Activated B cell treated with CpG ODN at 0.5 μM for 24 hours (primary cell): ENCODE measurements around the gene CALCB. TPM values are rescaled to one million over a fixed set of nuclear protein-coding genes. Genes with fewer than 3 reads are reported as not detected.

Source experiments
- ATAC-seq: fragments of 200-7000 bp; cut with Tn5 transposase; one replicate; pipeline ENCODE4 v1.10.0; 2021; ENCODE audit warnings: low read depth, mild to moderate bottlenecking, moderate library complexity
- CTCF ChIA-PET: fragments of 350-600 bp; sonication (Branson Sonifier 250); formaldehyde crosslinking; loops from one replicate; lab custom pipeline; 2021; ENCODE audit warnings: antibody characterized with exemption; lab: Charles Lee
- POLR2A ChIA-PET: fragments of 350-600 bp; sonication (Branson Sonifier 250); formaldehyde crosslinking; loops from one replicate; lab custom pipeline; 2021; ENCODE audit warnings: antibody characterized with exemption; lab: Charles Lee
- DNase-seq: peaks from one replicate; pipeline ENCODE4 v3.0.0; 2022
- H3K27ac Mint-ChIP-seq: one replicate; pipeline ENCODE4 v1.8.0; 2020; ENCODE audit warnings: mixed read lengths
- H3K27me3 Mint-ChIP-seq: one replicate; pipeline ENCODE4 v1.8.0; 2021; ENCODE audit warnings: mixed read lengths
- H3K36me3 Mint-ChIP-seq: one replicate; pipeline ENCODE4 v1.8.0; 2021; ENCODE audit warnings: low read depth, mixed read lengths
- H3K4me1 Mint-ChIP-seq: one replicate; pipeline ENCODE4 v1.8.0; 2021; ENCODE audit warnings: mixed read lengths
- H3K4me3 Mint-ChIP-seq: one replicate; pipeline ENCODE4 v1.8.0; 2020; ENCODE audit warnings: mild to moderate bottlenecking, mixed read lengths
- H3K9me3 Mint-ChIP-seq: one replicate; pipeline ENCODE4 v1.8.0; 2020; ENCODE audit warnings: mixed read lengths
- intact Hi-C: fragments of 100-400 bp; cut with micrococcal nuclease; formaldehyde crosslinking; loops from one replicate; pipeline ENCODE4 v1.15.1; 2024
- total RNA-seq: library from RNA; stranded (reverse); gene quantifications from 2 replicates; pipeline ENCODE4 v1.2.3, GENCODE V29; 2022
- TF ChIP-seq, protein P1 (sequence below): fragments of 200-600 bp; IDR thresholded peaks from one replicate; pipeline ENCODE4 v1.8.0; 2022; ENCODE audit warnings: antibody characterized with exemption, mild to moderate bottlenecking

The CALCB gene
- total RNA-seq, 1 donor from 2014 or later: 0.35 TPM

GRCh38 chr11:15108592-15109130, 35.3 kb downstream of the CALCB start:
- peaks cover 6% of the 10 kb centered on the region for H3K9me3 Mint-ChIP-seq
- CTCF ChIA-PET: interaction anchor here (1.6 to 1.7 kb wide), 2 partner anchors 9 to 99 kb away, joined by 4 to 5 read pairs; no protein-coding TSS in a partner anchor
- TF ChIP-seq, protein P1, sequence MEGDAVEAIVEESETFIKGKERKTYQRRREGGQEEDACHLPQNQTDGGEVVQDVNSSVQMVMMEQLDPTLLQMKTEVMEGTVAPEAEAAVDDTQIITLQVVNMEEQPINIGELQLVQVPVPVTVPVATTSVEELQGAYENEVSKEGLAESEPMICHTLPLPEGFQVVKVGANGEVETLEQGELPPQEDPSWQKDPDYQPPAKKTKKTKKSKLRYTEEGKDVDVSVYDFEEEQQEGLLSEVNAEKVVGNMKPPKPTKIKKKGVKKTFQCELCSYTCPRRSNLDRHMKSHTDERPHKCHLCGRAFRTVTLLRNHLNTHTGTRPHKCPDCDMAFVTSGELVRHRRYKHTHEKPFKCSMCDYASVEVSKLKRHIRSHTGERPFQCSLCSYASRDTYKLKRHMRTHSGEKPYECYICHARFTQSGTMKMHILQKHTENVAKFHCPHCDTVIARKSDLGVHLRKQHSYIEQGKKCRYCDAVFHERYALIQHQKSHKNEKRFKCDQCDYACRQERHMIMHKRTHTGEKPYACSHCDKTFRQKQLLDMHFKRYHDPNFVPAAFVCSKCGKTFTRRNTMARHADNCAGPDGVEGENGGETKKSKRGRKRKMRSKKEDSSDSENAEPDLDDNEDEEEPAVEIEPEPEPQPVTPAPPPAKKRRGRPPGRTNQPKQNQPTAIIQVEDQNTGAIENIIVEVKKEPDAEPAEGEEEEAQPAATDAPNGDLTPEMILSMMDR: no peak

DNA sequence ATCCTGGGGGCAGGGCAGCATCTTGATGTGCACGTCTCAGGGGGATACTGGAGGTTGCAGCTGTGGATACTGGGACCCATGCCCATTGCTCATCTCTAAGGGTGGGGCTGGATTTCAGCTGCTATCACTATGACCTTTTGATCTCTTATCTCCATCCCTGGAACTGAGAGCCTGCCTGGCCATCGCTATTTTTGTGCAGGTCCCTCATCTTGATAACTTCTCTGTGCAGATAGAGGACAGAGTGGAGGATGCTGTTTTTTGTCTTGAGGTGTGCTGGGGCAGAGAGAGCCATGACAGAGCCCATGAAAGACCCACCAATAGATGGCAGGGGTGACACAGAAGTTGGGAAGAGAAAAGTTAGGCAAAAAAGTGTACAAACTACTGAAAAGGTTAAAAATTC, 36.2 kb downstream of the CALCB start:
- POLR2A ChIA-PET: no interaction called here
- no peak for ATAC-seq

More at GRCh38 chr11:15108592-15109130, 35.3 kb downstream of the CALCB start:
- ATAC-seq (no peak), DNase-seq (no peak)
- H3K4me3 Mint-ChIP-seq: no peak overlapping the region
- H3K27ac Mint-ChIP-seq: peak overlapping the region; percentile 16
- POLR2A ChIA-PET: no interaction called here
- no peaks in the 10 kb centered on the region for H3K36me3 Mint-ChIP-seq
- no peaks in the 10 kb centered on the region for H3K27me3 Mint-ChIP-seq
- intact Hi-C loops: loop anchor here (10.0 kb wide), 1 partner anchor 314 kb away; no protein-coding TSS in a partner anchor
- peaks cover 73% of the 10 kb centered on the region for H3K4me1 Mint-ChIP-seq

GRCh38 chr11:15111215-15111614, 37.8 kb downstream of the CALCB start:
- ATAC-seq: no peak
- TF ChIP-seq, protein P1: no peak
- Mint-ChIP-seq H3K27me3 (peaks cover 2% of the 10 kb centered on the region), H3K9me3 (no peaks in the 10 kb centered on the region), H3K36me3 (no peaks in the 10 kb centered on the region), H3K27ac (peak overlapping the region; percentile 38), H3K4me1 (peaks cover 87% of the 10 kb centered on the region), H3K4me3 (no peak overlapping the region)
- intact Hi-C loops: loop anchor here (10.0 kb wide), 1 partner anchor 1446 kb away; the partner anchor contains the start of gene FAR1
- CTCF ChIA-PET: interaction anchor here (7.0 kb wide), 1 partner anchor 10 kb away, joined by 50 read pairs; no protein-coding TSS in a partner anchor
- POLR2A ChIA-PET: interaction anchor here (0.6 kb wide), 1 partner anchor 465 kb away, joined by 3 read pairs; no protein-coding TSS in a partner anchor
- DNase-seq: no peak

More for the DNA sequence above, 36.2 kb downstream of the CALCB start:
- CTCF ChIA-PET: interaction anchor here (1.5 to 7.0 kb wide), 2 partner anchors 9 to 201 kb away, joined by 4 to 50 read pairs; no protein-coding TSS in a partner anchor
- Mint-ChIP-seq H3K36me3 (no peaks in the 10 kb centered on the region), H3K27me3 (no peaks in the 10 kb centered on the region), H3K4me1 (peaks cover 82% of the 10 kb centered on the region), H3K27ac (peak overlapping the region; percentile 32), H3K9me3 (no peaks in the 10 kb centered on the region), H3K4me3 (no peak overlapping the region)
- no peak for DNase-seq
- TF ChIP-seq, protein P1: no peak
- intact Hi-C loops: loop anchor here (10.0 kb wide), 2 partner anchors 315 to 1445 kb away; partner anchors contain the start of gene FAR1

- Mint-ChIP-seq H3K36me3 (no peaks in the 10 kb centered on the region), H3K4me3 (no peak overlapping the region), H3K4me1 (peaks cover 84% of the 10 kb centered on the region), H3K27ac (peak overlapping the region; percentile 37), H3K9me3 (no peaks in the 10 kb centered on the region), H3K27me3 (peaks cover 6% of the 10 kb centered on the region)
- ChIA-PET POLR2A (no interaction called here), CTCF (interaction anchor here (7.0 kb wide), 1 partner anchor 11 kb away, joined by 50 read pairs; no protein-coding TSS in a partner anchor)
- TF ChIP-seq, protein P1: no peak
- intact Hi-C loops: loop anchor here (2.0 to 10.0 kb wide), 2 partner anchors 23 to 1447 kb away; partner anchors contain the start of gene FAR1
- no peak for DNase-seq
- ATAC-seq: no peak
Observed at GRCh38 chr11:15112131-15112541, 38.7 kb downstream of the CALCB start.

- Mint-ChIP-seq H3K4me3 (peak overlapping the region; percentile 70), H3K9me3 (no peaks in the 10 kb centered on the region), H3K27me3 (peaks cover 13% of the 10 kb centered on the region), H3K4me1 (peaks cover 77% of the 10 kb centered on the region), H3K27ac (peak overlapping the region; percentile 79), H3K36me3 (no peaks in the 10 kb centered on the region)
- intact Hi-C loops: loop anchor here (1.0 to 10.0 kb wide), 5 partner anchors 21 to 1449 kb away; partner anchors contain the start of genes CYP2R1 and FAR1
- TF ChIP-seq, protein P1: no peak
- ATAC-seq: peak; percentile 94
- POLR2A ChIA-PET: interaction anchor here (1.1 to 2.0 kb wide), 3 partner anchors 37 to 799 kb away, joined by 3 to 7 read pairs (median 5); no protein-coding TSS in a partner anchor
- CTCF ChIA-PET: interaction anchor here (0.9 to 7.0 kb wide), 5 partner anchors 8 to 206 kb away, joined by 3 to 50 read pairs (median 3); no protein-coding TSS in a partner anchor
- DNase-seq: peak; percentile 54
Observed at GRCh38 chr11:15113381-15113780, 40.0 kb downstream of the CALCB start.
